Fibroblast of the aortic adventitia (primary cell): ENCODE measurements around the gene CHAF1A. TPM values are rescaled to one million over a fixed set of nuclear protein-coding genes. Genes with fewer than 3 reads are reported as not detected.

ENCODE experiments used
- DNase-seq: peaks from one replicate; pipeline ENCODE4 v3.0.0-alpha.2; 2010; ENCODE audit warnings: low read depth
- H3K4me3 ChIP-seq: 2 replicates; pipeline ENCODE4 v1.5.1; 2011; ENCODE audit warnings: low read depth, mild to moderate bottlenecking, control low read depth, low read length, moderate library complexity
- small RNA-seq: library from RNA; depleted of rRNA; stranded (forward); fragments of <200 nt; gene quantifications from one replicate; pipeline ENCODE3, GENCODE V24; 2012
- total RNA-seq: library from RNA; depleted of rRNA; stranded (reverse); fragments of >200 nt; gene quantifications from 2 replicates; pipeline ENCODE4 v1.2.3, GENCODE V29; 2012; ENCODE audit warnings: low replicate concordance
- TF ChIP-seq, protein P1 (sequence below): IDR thresholded peaks from 2 replicates; pipeline ENCODE4 v1.5.1; 2011; ENCODE audit warnings: mild to moderate bottlenecking, low read length, control low read depth, inconsistent platforms; ENCODE audit not compliant: insufficient read depth

The CHAF1A gene
- total RNA-seq, 1 donor, result 25.8 TPM

DNA sequence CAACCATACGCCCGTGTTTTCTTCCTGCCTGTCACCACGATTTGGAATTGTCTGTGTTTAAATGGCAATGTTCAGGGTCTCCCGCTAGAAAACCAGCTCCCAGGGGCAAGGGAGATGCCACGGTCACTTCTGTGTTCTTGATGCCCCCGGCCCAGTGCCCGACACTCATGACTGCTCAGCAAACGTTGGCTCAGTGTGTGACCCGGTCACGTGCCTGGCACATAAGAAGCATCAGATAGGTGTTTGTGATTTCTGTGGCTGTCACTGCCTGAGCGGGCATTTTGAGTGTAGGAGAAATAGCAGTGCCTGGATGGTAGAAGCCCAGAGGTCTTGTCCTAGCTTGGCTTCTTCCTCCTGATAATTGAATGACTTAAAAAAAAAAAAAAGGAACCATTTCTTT, 85.1 kb downstream of the CHAF1A start:
- no peak overlapping the region for H3K4me3 ChIP-seq
- TF ChIP-seq, protein P1, sequence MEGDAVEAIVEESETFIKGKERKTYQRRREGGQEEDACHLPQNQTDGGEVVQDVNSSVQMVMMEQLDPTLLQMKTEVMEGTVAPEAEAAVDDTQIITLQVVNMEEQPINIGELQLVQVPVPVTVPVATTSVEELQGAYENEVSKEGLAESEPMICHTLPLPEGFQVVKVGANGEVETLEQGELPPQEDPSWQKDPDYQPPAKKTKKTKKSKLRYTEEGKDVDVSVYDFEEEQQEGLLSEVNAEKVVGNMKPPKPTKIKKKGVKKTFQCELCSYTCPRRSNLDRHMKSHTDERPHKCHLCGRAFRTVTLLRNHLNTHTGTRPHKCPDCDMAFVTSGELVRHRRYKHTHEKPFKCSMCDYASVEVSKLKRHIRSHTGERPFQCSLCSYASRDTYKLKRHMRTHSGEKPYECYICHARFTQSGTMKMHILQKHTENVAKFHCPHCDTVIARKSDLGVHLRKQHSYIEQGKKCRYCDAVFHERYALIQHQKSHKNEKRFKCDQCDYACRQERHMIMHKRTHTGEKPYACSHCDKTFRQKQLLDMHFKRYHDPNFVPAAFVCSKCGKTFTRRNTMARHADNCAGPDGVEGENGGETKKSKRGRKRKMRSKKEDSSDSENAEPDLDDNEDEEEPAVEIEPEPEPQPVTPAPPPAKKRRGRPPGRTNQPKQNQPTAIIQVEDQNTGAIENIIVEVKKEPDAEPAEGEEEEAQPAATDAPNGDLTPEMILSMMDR, result no peak
- DNase-seq, result no peak

DNA sequence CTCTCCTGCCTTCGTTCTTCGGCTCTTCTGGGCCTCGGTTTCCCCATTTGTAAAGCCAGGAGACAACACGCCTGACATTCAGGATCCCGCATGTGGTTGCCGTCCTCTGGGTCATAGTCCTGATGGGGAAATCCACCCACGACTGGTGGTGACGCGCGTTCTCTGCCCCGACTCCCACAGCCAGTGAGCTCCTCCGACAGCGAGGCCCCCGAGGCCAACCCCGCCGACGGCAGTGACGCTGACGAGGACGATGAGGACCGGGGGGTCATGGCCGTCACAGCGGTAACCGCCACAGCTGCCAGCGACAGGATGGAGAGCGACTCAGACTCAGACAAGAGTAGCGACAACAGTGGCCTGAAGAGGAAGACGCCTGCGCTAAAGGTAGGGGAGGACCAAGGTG, 86.1 kb downstream of the CHAF1A start:
- TF ChIP-seq, protein P1, result no peak
- no peak overlapping the region for H3K4me3 ChIP-seq
- DNase-seq, result no peak

DNA sequence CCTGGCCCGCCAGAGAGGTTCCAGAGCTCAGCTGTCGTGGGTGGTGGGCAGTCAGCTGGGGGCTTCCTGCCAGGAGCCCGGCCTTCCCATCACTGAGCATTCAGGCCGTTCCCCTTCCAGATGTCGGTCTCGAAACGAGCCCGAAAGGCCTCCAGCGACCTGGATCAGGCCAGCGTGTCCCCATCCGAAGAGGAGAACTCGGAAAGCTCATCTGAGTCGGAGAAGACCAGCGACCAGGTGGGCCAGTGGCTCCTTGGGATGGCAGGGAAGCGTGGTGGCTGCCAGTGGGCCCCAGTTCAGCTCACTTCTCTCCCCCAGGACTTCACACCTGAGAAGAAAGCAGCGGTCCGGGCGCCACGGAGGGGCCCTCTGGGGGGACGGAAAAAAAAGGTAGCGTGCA, 89.0 kb downstream of the CHAF1A start:
- TF ChIP-seq, protein P1, result no peak
- no peak for DNase-seq
- H3K4me3 ChIP-seq, result no peak overlapping the region

DNA sequence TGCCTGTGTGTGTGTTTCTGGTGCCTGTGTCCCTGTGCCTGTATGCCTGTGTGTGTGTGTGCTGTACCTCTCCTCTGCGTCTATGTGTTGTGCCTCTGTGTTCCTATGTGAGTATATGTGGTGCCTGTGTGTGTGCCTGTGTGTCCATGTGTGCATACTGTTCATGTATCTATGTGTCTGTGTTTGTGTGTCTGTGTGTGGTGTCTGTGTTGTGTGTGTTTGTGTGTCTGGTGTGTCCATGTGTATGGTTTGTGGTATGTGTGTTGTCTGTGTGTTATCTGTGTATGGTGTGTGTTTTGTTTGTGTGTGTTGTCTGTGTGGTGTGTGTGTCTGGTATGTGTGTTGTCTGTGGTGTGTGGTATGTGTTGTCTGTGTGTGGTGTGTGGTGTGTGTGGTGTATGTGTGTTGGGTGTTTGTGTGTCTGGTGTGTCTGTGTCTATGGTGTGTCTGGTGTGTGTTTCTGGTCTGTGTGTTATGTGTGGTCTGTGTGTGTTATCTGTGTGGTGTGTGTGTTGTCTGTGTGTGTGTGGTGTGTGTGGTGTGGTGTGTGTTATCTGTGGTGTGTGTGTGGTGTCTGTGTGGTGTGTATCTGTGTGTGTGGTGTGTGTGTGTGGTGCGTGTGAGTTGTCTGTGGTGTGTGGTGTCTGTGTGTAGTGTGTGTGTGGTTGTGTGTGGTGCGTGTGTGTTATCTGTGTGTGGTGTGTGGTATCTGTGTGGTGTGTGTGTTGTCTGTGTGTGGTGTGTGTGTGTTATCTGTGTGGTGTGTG, 90.1 kb downstream of the CHAF1A start:
- TF ChIP-seq, protein P1, result no peak
- no peak overlapping the region for H3K4me3 ChIP-seq
- DNase-seq, result no peak

Small RNAs within 50 kb of the gene (small RNA-seq; reads per million reads assigned to genes)
- gene MIR4746, result not detected

Other genes starting within 250 kb of the CHAF1A start
- not detected in 2 replicates for gene CREB3L3, start 249.0 kb upstream of the CHAF1A start, total RNA-seq
- gene SIRT6, start 220.1 kb upstream of the CHAF1A start, total RNA-seq, result 12.6 and 14.7 TPM in 2 replicates
- gene ANKRD24, start 220.0 kb upstream of the CHAF1A start, total RNA-seq, result 0.99 and 5.1 TPM in 2 replicates
- 0.33 TPM in 1 of 2 replicates, not detected in the other for gene EBI3, start 173.1 kb upstream of the CHAF1A start, total RNA-seq
- 16.8 and 17.2 TPM in 2 replicates for gene YJU2, start 155.6 kb upstream of the CHAF1A start, total RNA-seq
- not detected in 2 replicates for gene SHD, start 123.4 kb upstream of the CHAF1A start, total RNA-seq
- not detected in 2 replicates for gene TMIGD2, start 100.3 kb upstream of the CHAF1A start, total RNA-seq
- 6.3 and 7.5 TPM in 2 replicates for gene FSD1, start 98.0 kb upstream of the CHAF1A start, total RNA-seq
- 1.2 and 7.5 TPM in 2 replicates for gene STAP2, start 63.8 kb upstream of the CHAF1A start, total RNA-seq
- gene MPND, start 59.1 kb upstream of the CHAF1A start, total RNA-seq, result 5.4 and 13.2 TPM in 2 replicates
- 49.1 and 97.2 TPM in 2 replicates for gene SH3GL1, start 2.1 kb upstream of the CHAF1A start, total RNA-seq
- gene UBXN6, start 55.2 kb downstream of the CHAF1A start, total RNA-seq, result 87.9 and 126 TPM in 2 replicates
- 41.0 and 69.4 TPM in 2 replicates for gene HDGFL2, start 69.7 kb downstream of the CHAF1A start, total RNA-seq
- gene PLIN4, start 115.8 kb downstream of the CHAF1A start, total RNA-seq, result 0.90 and 6.6 TPM in 2 replicates
- 0.16 TPM in 1 of 2 replicates, not detected in the other for gene PLIN5, start 132.6 kb downstream of the CHAF1A start, total RNA-seq
- not detected in 2 replicates for gene LRG1, start 137.4 kb downstream of the CHAF1A start, total RNA-seq
- gene SEMA6B, start 157.0 kb downstream of the CHAF1A start, total RNA-seq, result 0.72 and 1.7 TPM in 2 replicates
- gene TNFAIP8L1, start 236.9 kb downstream of the CHAF1A start, total RNA-seq, result 1.1 and 2.3 TPM in 2 replicates